AG04449 (cell line): ENCODE measurements around the gene ARHGAP4.

Source experiments
- CTCF ChIA-PET: fragments of 350-600 bp; formaldehyde crosslinking; extraction: SDS; loops from one replicate; lab custom pipeline; 2021; ENCODE audit warnings: antibody characterized with exemption; lab: Yijun Ruan, JAX
- POLR2A ChIA-PET: fragments of 400-600, 350-600 bp; formaldehyde crosslinking; extraction: SDS; loops from one replicate; lab custom pipeline; 2020; ENCODE audit warnings: antibody characterized with exemption, inconsistent platforms; lab: Yijun Ruan, JAX
- DNase-seq: peaks from one replicate; pipeline ENCODE4 v3.0.0-alpha.2; 2010; ENCODE audit warnings: low read depth, low spot score
- H3K4me3 ChIP-seq: 2 replicates; pipeline ENCODE4 v1.5.1; 2011; ENCODE audit warnings: low read depth, mild to moderate bottlenecking, control low read depth, low read length
- CTCF ChIP-seq: IDR thresholded peaks from one replicate; pipeline ENCODE4 v1.5.1; 2011; ENCODE audit warnings: mild to moderate bottlenecking, moderate library complexity, low read length, control low read depth, inconsistent platforms; ENCODE audit not compliant: insufficient read depth; ENCODE audit errors: missing control alignments

ARHGAP4 gene

DNA sequence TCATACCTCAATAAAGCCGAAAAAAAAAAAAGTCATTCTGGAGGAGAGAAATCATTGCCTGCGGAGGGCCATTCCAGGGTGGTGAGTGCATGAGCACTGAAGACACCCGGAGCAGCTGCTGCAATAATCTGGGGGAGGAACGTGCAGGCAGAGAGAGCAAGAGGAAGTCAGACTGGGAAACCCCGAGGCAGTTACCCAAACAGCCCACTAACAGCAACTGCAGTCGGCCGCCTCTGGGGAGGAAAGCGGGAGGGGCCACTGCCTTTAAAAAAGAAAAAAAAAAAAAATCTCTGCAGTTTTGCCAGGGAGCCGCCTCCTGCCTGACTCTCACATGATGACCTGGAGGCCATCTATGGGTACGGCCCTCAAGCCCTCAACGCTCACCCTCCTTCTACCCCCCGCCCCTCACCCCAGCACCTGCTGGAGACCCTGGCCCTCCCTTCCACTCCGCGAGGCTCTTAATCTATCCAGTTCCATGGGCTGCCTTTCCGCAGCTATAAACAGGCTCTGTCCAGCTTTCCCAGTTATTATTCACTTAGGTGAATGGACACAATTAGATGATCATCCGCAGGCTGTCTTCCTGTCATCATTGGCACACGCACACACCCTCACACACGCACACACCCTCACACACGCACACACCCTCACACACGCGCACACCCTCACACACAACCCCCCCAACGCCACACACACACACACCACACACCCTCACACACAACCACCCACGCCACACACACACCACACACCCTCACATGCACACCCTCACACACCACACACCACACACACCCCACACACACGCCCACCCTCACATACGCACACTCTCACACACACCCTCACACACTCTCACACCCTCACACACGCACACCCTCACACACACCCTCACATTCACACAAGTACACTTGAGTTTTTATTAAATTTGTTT lies 25.0 kb downstream of the ARHGAP4 start:
- CTCF ChIA-PET = no interaction called here
- POLR2A ChIA-PET = no interaction called here
- TF ChIP-seq CTCF = no peak
- peak; percentile 55 for DNase-seq
- H3K4me3 ChIP-seq = no peak overlapping the region

DNA sequence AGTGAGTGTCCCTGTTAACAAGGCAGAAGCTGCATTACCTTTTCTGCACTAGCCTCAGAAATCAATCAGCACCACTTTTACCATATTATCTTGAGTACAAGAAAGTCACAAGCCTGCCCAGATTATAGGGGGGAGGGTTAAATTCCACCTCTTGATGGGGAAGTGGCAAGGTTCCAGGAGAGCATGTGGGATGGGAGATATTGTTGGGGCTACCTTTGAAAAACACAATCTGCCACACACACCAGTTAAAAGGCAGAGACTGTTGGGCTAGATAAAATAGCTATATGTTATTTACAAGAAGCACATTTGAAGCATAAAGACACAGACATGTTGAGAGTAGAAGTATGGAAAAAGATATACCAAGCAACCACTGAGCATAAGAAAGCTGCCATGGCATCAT lies 28.2 kb downstream of the ARHGAP4 start:
- CTCF ChIA-PET = no interaction called here
- no peak for TF ChIP-seq CTCF
- no peak for DNase-seq
- POLR2A ChIA-PET = no interaction called here
- no peak overlapping the region for H3K4me3 ChIP-seq

DNA sequence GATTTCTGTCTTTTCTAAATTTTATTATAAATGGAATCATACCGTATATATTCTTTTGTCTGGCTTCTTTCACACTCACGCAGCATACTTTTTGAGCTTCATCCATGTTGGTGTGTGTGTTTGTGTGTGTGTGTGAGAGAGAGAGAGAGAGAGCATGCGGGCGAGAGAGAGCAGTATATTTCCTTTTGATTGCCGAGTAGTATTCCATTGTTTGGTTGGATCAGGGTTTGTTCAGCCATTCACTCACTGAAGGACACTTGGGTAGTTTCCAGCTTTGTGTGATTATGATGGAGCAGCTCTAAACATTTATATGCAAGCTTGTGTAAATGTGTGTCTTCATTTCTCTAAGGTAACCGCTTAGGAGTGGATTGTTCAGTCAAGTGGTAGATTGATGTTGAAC lies 36.9 kb downstream of the ARHGAP4 start:
- no peak for DNase-seq
- no peak for TF ChIP-seq CTCF
- ChIA-PET CTCF (no interaction called here), POLR2A (no interaction called here)
- H3K4me3 ChIP-seq = no peak overlapping the region

DNA sequence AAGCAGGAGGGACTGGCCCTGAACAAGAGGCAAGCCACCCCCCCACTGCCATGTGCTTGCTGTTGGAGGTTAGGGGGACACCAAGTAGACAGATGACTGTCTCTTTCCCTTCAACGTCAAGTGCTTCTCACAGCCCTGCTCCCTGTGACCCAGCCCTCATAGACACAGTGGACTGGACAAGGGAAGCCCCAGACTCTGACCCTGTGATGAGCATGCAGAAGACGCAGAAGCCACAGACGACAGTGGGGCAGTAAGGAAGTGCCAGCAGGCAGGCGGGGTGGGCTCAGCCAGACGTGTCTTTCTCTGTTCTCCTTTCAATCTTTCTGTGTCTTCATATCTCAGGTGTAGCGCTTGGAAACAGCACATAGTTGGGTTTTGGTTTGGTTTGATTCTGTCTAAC lies 37.7 kb downstream of the ARHGAP4 start:
- CTCF ChIA-PET = no interaction called here
- TF ChIP-seq CTCF = no peak
- H3K4me3 ChIP-seq = no peak overlapping the region
- POLR2A ChIA-PET = no interaction called here
- DNase-seq = no peak

GRCh38 chrX:153887385-153887784 lies 38.7 kb downstream of the ARHGAP4 start:
- CTCF ChIA-PET = no interaction called here
- TF ChIP-seq CTCF = no peak
- POLR2A ChIA-PET = no interaction called here
- H3K4me3 ChIP-seq = no peak overlapping the region
- DNase-seq = no peak

DNA sequence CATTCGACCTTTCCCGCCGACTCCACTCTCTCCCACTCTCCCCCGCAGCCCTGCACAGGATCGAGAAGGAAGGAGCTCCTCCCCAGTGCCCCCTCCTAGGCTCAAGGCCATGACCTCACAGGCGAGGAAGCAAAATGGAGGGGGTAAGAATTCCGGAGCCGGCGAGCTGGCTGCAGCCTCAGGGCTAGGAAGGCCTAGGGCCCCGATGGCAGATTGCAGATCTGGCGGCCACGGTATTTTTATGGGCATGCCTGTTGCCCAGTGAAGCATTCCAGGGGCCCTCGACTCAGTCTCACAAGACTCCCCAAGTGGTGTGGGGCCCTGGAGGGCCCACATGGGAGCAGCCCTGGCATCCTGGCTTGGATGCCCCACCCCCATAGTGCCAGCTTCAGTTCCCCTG lies 39.1 kb downstream of the ARHGAP4 start:
- ChIA-PET POLR2A (no interaction called here), CTCF (no interaction called here)
- no peak for DNase-seq
- H3K4me3 ChIP-seq = no peak overlapping the region
- TF ChIP-seq CTCF = no peak
